ENCODE data around the gene SMYD3. TPM values are rescaled to one million over a fixed set of nuclear protein-coding genes. Genes with fewer than 3 reads are reported as not detected.

The SMYD3 gene
- total RNA-seq, 2 donors from 2014 or later, result 13.5 to 20.8 TPM

DNA sequence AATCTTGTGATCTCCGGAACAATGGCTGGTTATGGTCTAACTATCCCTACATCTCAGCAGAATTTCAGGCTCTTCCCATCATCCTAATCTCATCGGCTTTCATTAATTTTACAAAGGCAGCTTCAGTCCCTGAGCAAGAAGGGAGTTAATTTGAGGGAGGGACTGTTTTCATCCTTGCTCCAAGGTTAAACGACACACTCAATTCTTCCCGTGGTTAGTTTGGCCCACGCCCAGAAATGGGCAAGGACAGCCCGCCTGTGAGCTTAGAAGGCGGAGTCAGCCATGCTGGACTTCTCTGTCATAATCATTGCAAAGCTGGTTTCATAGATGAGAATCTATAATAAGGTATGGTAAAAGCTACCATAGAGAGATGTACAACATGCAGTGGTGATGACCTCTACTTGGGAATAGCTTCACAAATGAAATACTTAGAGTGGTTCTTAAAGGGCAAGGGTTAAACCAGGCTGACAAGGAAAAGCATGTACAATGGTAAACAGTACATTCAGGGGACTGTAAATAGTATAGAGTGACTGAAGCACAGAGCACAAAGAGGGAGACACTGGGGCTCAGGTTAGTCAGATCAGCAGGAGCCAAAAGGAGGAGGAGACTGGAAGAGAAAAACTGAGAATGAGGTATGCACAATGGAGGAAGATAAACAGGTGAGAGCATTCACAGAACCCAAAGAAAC lies 108.8 kb downstream of the SMYD3 start:
- DNase-seq, result peak in 2 of 4 donors; percentile 22 to 24
- Histone ChIP-seq H3K27me3 (no peaks in the 10 kb centered on the region), H3K27ac (no peak overlapping the region), H3K9me3 (no peaks in the 10 kb centered on the region), H3K4me1 (no peaks in the 10 kb centered on the region), H3K4me3 (no peak overlapping the region), H3K36me3 (replicated peaks in 1 of 2; ENCODE audit: insufficient read depth in 1 of 2, low read depth in 2 of 2) (no peaks in the 10 kb centered on the region)
- TF ChIP-seq, protein P1, sequence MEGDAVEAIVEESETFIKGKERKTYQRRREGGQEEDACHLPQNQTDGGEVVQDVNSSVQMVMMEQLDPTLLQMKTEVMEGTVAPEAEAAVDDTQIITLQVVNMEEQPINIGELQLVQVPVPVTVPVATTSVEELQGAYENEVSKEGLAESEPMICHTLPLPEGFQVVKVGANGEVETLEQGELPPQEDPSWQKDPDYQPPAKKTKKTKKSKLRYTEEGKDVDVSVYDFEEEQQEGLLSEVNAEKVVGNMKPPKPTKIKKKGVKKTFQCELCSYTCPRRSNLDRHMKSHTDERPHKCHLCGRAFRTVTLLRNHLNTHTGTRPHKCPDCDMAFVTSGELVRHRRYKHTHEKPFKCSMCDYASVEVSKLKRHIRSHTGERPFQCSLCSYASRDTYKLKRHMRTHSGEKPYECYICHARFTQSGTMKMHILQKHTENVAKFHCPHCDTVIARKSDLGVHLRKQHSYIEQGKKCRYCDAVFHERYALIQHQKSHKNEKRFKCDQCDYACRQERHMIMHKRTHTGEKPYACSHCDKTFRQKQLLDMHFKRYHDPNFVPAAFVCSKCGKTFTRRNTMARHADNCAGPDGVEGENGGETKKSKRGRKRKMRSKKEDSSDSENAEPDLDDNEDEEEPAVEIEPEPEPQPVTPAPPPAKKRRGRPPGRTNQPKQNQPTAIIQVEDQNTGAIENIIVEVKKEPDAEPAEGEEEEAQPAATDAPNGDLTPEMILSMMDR (IDR thresholded peaks at IDR 0.05), result no peak
- TF ChIP-seq POLR2A (IDR thresholded peaks at IDR 0.05), result no peak
- 55 to 60% methylated on average over 7 of the region's 7 CpGs for WGBS, 2 donors
- ATAC-seq, result no peak
- intact Hi-C loops (cut with DNase I), result no loop called here

DNA sequence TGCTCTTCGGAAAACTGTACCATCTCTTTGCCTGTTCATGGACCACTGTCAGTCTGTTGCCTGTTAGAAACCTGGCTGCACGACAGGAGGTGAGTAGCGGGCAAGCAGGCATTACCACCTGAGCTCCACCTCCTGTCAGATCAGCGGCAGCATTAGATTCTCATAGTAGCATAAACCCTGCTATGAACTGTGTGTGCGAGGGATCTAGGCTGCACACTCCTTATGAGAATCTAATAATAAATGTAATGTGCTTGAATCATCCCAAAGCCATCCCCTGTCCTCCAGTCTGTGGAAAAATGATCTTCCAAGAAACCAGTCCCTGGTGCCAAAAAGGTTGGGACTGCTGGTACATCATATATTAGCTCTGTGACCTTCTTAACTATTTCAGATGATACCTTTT lies 110.0 kb downstream of the SMYD3 start:
- Histone ChIP-seq H3K36me3 (replicated peaks in 1 of 2; ENCODE audit: insufficient read depth in 1 of 2, low read depth in 2 of 2) (no peaks in the 10 kb centered on the region), H3K27me3 (no peaks in the 10 kb centered on the region), H3K4me3 (no peak overlapping the region), H3K9me3 (no peaks in the 10 kb centered on the region), H3K27ac (no peak overlapping the region), H3K4me1 (no peaks in the 10 kb centered on the region)
- 96 to 97% methylated on average over 5 of the region's 5 CpGs for WGBS, 2 donors
- no peak for ATAC-seq
- intact Hi-C loops (cut with DNase I), result no loop called here
- no peak for TF ChIP-seq POLR2A (IDR thresholded peaks at IDR 0.05)
- TF ChIP-seq, protein P1 (IDR thresholded peaks at IDR 0.05), result no peak
- DNase-seq, result no peak

DNA sequence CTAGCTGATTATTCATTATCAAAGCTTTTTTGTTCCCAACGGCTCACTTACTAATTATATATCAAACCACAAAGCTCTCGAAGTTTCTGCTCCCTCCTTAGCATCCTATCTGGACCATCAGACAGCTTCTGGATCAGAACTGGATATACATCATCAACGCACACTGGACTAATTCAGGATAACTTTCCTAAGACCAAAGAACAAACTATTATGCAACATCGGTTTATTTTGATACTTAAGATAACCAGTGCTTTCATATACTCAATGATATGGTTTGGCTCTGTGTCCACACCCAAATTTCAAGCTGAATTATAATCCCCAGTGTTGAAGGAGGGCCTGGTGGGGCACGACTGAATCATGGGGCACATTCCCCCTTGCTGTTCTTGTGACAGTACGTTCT lies 110.8 kb downstream of the SMYD3 start:
- Histone ChIP-seq H3K4me1 (no peaks in the 10 kb centered on the region), H3K27ac (no peak overlapping the region), H3K4me3 (no peak overlapping the region), H3K27me3 (no peaks in the 10 kb centered on the region), H3K9me3 (no peaks in the 10 kb centered on the region), H3K36me3 (replicated peaks in 1 of 2; ENCODE audit: insufficient read depth in 1 of 2, low read depth in 2 of 2) (no peaks in the 10 kb centered on the region)
- DNase-seq, result no peak
- intact Hi-C loops (cut with DNase I), result no loop called here
- no peak for ATAC-seq
- 78 to 82% methylated on average over 6 of the region's 6 CpGs for WGBS, 2 donors
- no peak for TF ChIP-seq POLR2A (IDR thresholded peaks at IDR 0.05)
- TF ChIP-seq, protein P1 (IDR thresholded peaks at IDR 0.05), result no peak

DNA sequence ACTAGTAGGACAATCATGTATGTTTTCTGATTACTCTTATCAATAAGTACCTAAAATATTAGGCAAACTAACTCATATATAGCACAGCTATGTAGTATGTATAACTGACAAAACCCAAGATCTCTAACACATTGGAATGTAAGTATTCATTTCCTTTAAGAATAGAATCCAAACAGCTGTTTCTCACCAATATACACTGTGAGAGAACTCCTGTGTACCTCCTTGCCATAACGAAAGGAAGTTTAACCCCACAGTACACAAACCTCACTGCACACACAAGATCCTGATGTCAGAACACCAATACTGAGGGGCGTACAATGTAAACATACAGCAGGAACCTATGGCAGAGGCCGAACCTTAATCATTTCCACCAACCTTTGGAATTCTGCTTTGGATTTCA lies 113.0 kb downstream of the SMYD3 start:
- TF ChIP-seq, protein P1 (IDR thresholded peaks at IDR 0.05), result no peak
- TF ChIP-seq POLR2A (IDR thresholded peaks at IDR 0.05), result no peak
- Histone ChIP-seq H3K27ac (no peak overlapping the region), H3K4me3 (no peak overlapping the region), H3K4me1 (no peaks in the 10 kb centered on the region), H3K9me3 (peaks cover 0 to 6% (median 0%) of the 10 kb centered on the region in 3 donors), H3K36me3 (replicated peaks in 1 of 2; ENCODE audit: insufficient read depth in 1 of 2, low read depth in 2 of 2) (no peaks in the 10 kb centered on the region), H3K27me3 (no peaks in the 10 kb centered on the region)
- DNase-seq, result no peak
- intact Hi-C loops (cut with DNase I), result no loop called here
- ATAC-seq, result no peak
- WGBS, 2 donors, result 72 to 75% methylated on average over 3 of the region's 3 CpGs

DNA sequence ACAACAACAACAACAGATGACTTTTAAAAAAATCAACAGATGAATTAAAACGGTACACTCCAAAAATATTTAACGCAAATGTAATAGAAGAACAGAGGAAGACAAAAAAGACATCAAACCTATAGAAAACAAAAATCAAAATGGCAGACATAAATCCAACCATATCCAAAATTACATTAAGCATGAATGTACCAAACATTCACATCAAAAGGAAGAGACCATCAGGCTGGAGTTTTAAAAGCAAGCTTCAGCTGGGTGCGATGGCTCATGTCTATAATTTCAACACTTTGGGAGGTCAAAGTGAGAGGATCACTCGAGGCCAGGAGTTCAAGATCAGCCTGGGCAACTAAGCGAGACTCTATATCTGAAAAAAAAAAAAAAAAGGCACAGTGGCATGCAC lies 116.2 kb downstream of the SMYD3 start:
- 85 to 92% methylated on average over 5 of the region's 5 CpGs for WGBS, 2 donors
- Histone ChIP-seq H3K9me3 (peaks cover 0 to 6% (median 0%) of the 10 kb centered on the region in 3 donors), H3K4me3 (no peak overlapping the region), H3K27me3 (no peaks in the 10 kb centered on the region), H3K36me3 (replicated peaks in 1 of 2; ENCODE audit: insufficient read depth in 1 of 2, low read depth in 2 of 2) (no peaks in the 10 kb centered on the region), H3K4me1 (no peaks in the 10 kb centered on the region), H3K27ac (no peak overlapping the region)
- TF ChIP-seq, protein P1 (IDR thresholded peaks at IDR 0.05), result no peak
- TF ChIP-seq POLR2A (IDR thresholded peaks at IDR 0.05), result no peak
- ATAC-seq (no peak), DNase-seq (no peak)
- intact Hi-C loops (cut with DNase I), result no loop called here
